Measurements from ENCODE around the gene DCP1A. TPM values are rescaled to one million over a fixed set of nuclear protein-coding genes. Genes with fewer than 3 reads are reported as not detected.
"Not testable (repeated sequence)": the region's sequence is repeated elsewhere in the genome, so short reads cannot be mapped to it uniquely, and the experiment has no call there.

The DCP1A gene
- total RNA-seq, 3 donors from 2014 or later (not counting 1 experiment from before 2014, with no cell fraction given), result 36.5 to 48.9 (median 45.8) TPM

DNA sequence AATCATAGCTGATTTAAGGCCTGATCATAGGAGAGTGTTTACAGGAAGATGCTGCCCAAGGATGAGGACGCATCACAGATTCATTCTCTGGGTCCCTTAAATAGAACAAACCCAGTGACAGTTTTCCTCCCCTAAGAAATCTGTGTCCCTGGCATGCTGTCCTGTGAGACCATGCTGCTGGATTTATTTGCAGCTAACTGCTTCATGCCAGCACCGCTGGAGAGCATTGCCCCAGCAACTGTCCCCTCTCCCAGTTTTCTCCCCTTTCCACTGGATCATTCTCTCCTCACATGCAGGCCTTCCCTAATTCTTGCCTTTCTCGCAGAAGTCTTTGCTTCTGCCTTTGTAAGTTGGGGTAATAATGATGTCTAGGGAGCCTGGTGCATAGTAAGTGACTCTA lies 29.3 kb upstream of the DCP1A start:
- Histone ChIP-seq H3K4me1 (ENCODE audit: control insufficient read depth, insufficient read depth, low read length) (no peaks in the 10 kb centered on the region), H3K4me3 (ENCODE audit: low read length) (no peak overlapping the region), H3K27me3 (ENCODE audit: control insufficient read depth, insufficient read depth, low read length) (no peaks in the 10 kb centered on the region), H3K36me3 (ENCODE audit: control insufficient read depth, insufficient read depth, low read length) (no peaks in the 10 kb centered on the region), H3K27ac (ENCODE audit: low read length) (no peak overlapping the region), H3K9me3 (ENCODE audit: control insufficient read depth, insufficient read depth, low read length) (no peaks in the 10 kb centered on the region)
- H3K27me3 Mint-ChIP-seq (ENCODE audit: low read depth in 2 of 2), result peaks cover 13 to 16% of the 10 kb centered on the region in 2 donors
- WGBS (ENCODE audit: insufficient coverage), result 85% methylated on average over 2 of the region's 3 CpGs
- no peak overlapping the region for H3K4me3 Mint-ChIP-seq
- no peaks in the 10 kb centered on the region for H3K36me3 Mint-ChIP-seq
- no peaks in the 10 kb centered on the region for H3K4me1 Mint-ChIP-seq
- ATAC-seq, result no peak
- intact Hi-C loops (cut with micrococcal nuclease), result no loop called here
- no peaks in the 10 kb centered on the region for H3K9me3 Mint-ChIP-seq
- no peak overlapping the region for H3K27ac Mint-ChIP-seq
- TF ChIP-seq CTCF (IDR thresholded peaks at IDR 0.05), result no peak
- DNase-seq, result no peak

DNA sequence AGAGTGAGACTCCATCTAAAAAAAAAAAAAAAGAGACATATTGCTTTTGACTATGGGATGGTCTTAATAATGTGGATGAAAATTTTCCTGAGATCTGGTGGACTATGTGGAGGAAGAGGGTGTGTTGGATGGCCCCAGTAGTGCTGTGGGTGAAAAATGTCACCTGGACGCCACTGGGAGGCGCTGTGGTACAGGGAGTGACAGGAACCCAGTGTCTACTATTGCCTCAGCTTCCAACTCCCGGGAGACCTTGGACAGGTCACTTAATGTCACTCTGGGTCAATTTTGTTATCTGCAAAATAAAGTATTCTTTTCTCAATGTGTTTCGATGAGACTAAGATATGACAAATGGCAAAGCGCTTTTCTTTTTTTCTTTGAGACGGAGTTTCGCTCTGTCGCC lies 27.7 kb upstream of the DCP1A start:
- ATAC-seq, result peak; percentile 60 to 77 (median 68)
- Histone ChIP-seq H3K36me3 (ENCODE audit: control insufficient read depth, insufficient read depth, low read length) (no peaks in the 10 kb centered on the region), H3K27me3 (ENCODE audit: control insufficient read depth, insufficient read depth, low read length) (no peaks in the 10 kb centered on the region), H3K9me3 (ENCODE audit: control insufficient read depth, insufficient read depth, low read length) (no peaks in the 10 kb centered on the region), H3K4me1 (ENCODE audit: control insufficient read depth, insufficient read depth, low read length) (no peaks in the 10 kb centered on the region), H3K27ac (ENCODE audit: low read length) (no peak overlapping the region), H3K4me3 (ENCODE audit: low read length) (no peak overlapping the region)
- no peaks in the 10 kb centered on the region for H3K9me3 Mint-ChIP-seq
- peaks cover 16 to 19% of the 10 kb centered on the region in 2 donors for H3K27me3 Mint-ChIP-seq (ENCODE audit: low read depth in 2 of 2)
- no peak overlapping the region for H3K27ac Mint-ChIP-seq
- 61% methylated on average over 8 of the region's 8 CpGs for WGBS (ENCODE audit: insufficient coverage)
- peak; percentile 39 to 59 for DNase-seq
- TF ChIP-seq CTCF (IDR thresholded peaks at IDR 0.05), result peak; percentile 64
- no peaks in the 10 kb centered on the region for H3K36me3 Mint-ChIP-seq
- no peak overlapping the region for H3K4me3 Mint-ChIP-seq
- no peaks in the 10 kb centered on the region for H3K4me1 Mint-ChIP-seq
- intact Hi-C loops (cut with micrococcal nuclease), result loop anchor here (2.0 kb wide), 1 partner anchor 336 kb away; no protein-coding TSS in a partner anchor

DNA sequence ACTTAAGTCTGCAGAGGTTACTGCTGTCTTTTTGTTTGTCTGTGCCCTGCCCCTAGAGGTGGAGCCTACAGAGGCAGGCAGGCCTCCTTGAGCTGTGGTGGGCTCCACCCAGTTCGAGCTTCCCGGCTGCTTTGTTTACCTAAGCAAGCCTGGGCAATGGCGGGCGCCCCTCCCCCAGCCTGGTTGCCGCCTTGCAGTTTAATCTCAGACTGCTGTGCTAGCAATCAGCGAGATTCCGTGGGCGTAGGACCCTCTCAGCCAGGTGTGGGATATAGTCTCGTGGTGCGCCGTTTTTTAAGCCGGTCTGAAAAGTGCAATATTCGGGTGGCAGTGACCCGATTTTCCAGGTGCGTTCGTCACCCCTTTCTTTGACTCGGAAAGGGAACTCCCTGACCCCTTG lies 23.4 kb upstream of the DCP1A start:
- ATAC-seq; H3K4me3 ChIP-seq (ENCODE audit: low read length); H3K36me3 Mint-ChIP-seq; H3K9me3 Mint-ChIP-seq; H3K36me3 ChIP-seq (ENCODE audit: control insufficient read depth, insufficient read depth, low read length); H3K4me3 Mint-ChIP-seq; H3K9me3 ChIP-seq (ENCODE audit: control insufficient read depth, insufficient read depth, low read length); H3K27me3 ChIP-seq (ENCODE audit: control insufficient read depth, insufficient read depth, low read length); intact Hi-C loops (cut with micrococcal nuclease); DNase-seq; H3K27ac ChIP-seq (ENCODE audit: low read length); H3K27ac Mint-ChIP-seq; H3K4me1 Mint-ChIP-seq; H3K4me1 ChIP-seq (ENCODE audit: control insufficient read depth, insufficient read depth, low read length): not testable (repeated sequence)
- peaks cover 6 to 16% of the 10 kb centered on the region in 2 donors for H3K27me3 Mint-ChIP-seq (ENCODE audit: low read depth in 2 of 2)
- WGBS (ENCODE audit: insufficient coverage), result 88% methylated on average over 6 of the region's 17 CpGs

DNA sequence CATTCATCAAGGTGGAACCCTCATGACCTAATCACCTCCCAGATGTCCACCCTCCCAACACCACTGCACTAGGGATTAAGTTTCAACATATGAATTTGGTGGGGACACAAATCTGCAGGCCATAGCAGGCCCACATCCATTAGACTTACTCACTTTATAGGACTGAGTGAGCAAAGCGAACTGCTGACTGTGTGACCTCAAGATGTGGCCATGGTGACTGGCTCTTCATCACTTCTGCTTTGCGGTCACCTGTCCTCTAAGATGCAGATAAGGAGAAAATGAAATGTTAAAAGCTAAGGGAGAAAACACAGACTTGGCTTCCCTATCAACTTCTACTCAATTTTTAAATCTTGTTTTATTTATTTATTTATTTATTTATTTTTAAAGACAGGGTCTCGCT lies 14.5 kb upstream of the DCP1A start:
- no peaks in the 10 kb centered on the region for H3K4me1 ChIP-seq (ENCODE audit: control insufficient read depth, insufficient read depth, low read length)
- intact Hi-C loops (cut with micrococcal nuclease), result no loop called here
- DNase-seq (no peak), ATAC-seq (peak in 1 of 3 donors; percentile 83)
- H3K9me3 Mint-ChIP-seq, result no peaks in the 10 kb centered on the region
- no peak for TF ChIP-seq CTCF (IDR thresholded peaks at IDR 0.05)
- no peak overlapping the region for H3K4me3 ChIP-seq (ENCODE audit: low read length)
- H3K36me3 Mint-ChIP-seq, result no peaks in the 10 kb centered on the region
- no peaks in the 10 kb centered on the region for H3K4me1 Mint-ChIP-seq
- no peak overlapping the region for H3K27ac Mint-ChIP-seq
- no peak overlapping the region for H3K4me3 Mint-ChIP-seq
- no peaks in the 10 kb centered on the region for H3K9me3 ChIP-seq (ENCODE audit: control insufficient read depth, insufficient read depth, low read length)
- H3K27me3 Mint-ChIP-seq (ENCODE audit: low read depth in 2 of 2), result peaks cover 2 to 8% of the 10 kb centered on the region in 2 donors
- H3K27ac ChIP-seq (ENCODE audit: low read length), result no peak overlapping the region
- no peaks in the 10 kb centered on the region for H3K27me3 ChIP-seq (ENCODE audit: control insufficient read depth, insufficient read depth, low read length)
- WGBS (ENCODE audit: insufficient coverage), result 87% methylated on average over 3 of the region's 3 CpGs
- H3K36me3 ChIP-seq (ENCODE audit: control insufficient read depth, insufficient read depth, low read length), result no peaks in the 10 kb centered on the region
